DOHH2 (cell line): ENCODE measurements around the gene SEMA3A.

Experiments
- H3F3A ChIP-seq: fragments of 200-600 bp; sonication (generic), shearing (Covaris generic); 2 replicates; pipeline ENCODE4 v1.6.0; 2016; ENCODE audit warnings: antibody characterized with exemption, mild to moderate bottlenecking; ENCODE audit not compliant: control insufficient read depth, insufficient read depth
- H3K27ac ChIP-seq: fragments of 200-600 bp; sonication (generic); 2 replicates; pipeline ENCODE4 v1.5.1; 2014; ENCODE audit warnings: low read depth, mild to moderate bottlenecking, low read length, moderate library complexity
- H3K27me3 ChIP-seq: fragments of 200-600 bp; sonication (generic); 2 replicates; pipeline ENCODE4 v1.6.1; 2014; ENCODE audit warnings: mild to moderate bottlenecking, low read length, mixed read lengths; ENCODE audit not compliant: control insufficient read depth
- H3K36me3 ChIP-seq: fragments of 200-600 bp; sonication (generic); 2 replicates; pipeline ENCODE4 v1.6.1; 2014; ENCODE audit warnings: mild to moderate bottlenecking, low read length, moderate library complexity, mixed read lengths; ENCODE audit not compliant: control insufficient read depth
- H3K4me1 ChIP-seq: fragments of 200-600 bp; sonication (generic); 2 replicates; pipeline ENCODE4 v1.6.1; 2014; ENCODE audit warnings: mild to moderate bottlenecking, low read length, mixed read lengths; ENCODE audit not compliant: control insufficient read depth
- H3K4me2 ChIP-seq: fragments of 200-600 bp; sonication (generic); 2 replicates; pipeline ENCODE4 v1.6.0; 2014; ENCODE audit warnings: mild to moderate bottlenecking, low read length, moderate library complexity
- H3K4me3 ChIP-seq: fragments of 200-600 bp; sonication (generic); 2 replicates; pipeline ENCODE4 v1.5.1; 2014; ENCODE audit warnings: mild to moderate bottlenecking, low read length, mixed read lengths
- H3K79me2 ChIP-seq: fragments of 200-600 bp; sonication (generic); 2 replicates; pipeline ENCODE4 v1.6.1; 2014; ENCODE audit warnings: mild to moderate bottlenecking, low read length, mixed read lengths; ENCODE audit not compliant: control insufficient read depth
- H3K9me2 ChIP-seq: fragments of 200-600 bp; sonication (generic); replicated peaks from 2 replicates; pipeline ENCODE4 v1.6.1; 2014; ENCODE audit warnings: mild to moderate bottlenecking, low read length, mixed read lengths; ENCODE audit not compliant: control insufficient read depth
- H3K9me3 ChIP-seq: fragments of 200-600 bp; sonication (generic); 2 replicates; pipeline ENCODE4 v1.6.1; 2014; ENCODE audit warnings: antibody characterized with exemption, low read length, mixed read lengths; ENCODE audit not compliant: control insufficient read depth, insufficient read depth
- H4K20me1 ChIP-seq: fragments of 200-600 bp; sonication (generic); 2 replicates; pipeline ENCODE4 v1.6.0; 2014; ENCODE audit warnings: low read depth, mild to moderate bottlenecking, antibody characterized with exemption, low read length, moderate library complexity; ENCODE audit not compliant: control insufficient read depth, insufficient read depth
- CTCF ChIP-seq: fragments of 200-600 bp; sonication (generic); IDR thresholded peaks from one replicate; pipeline ENCODE4 v1.5.1; 2014; ENCODE audit warnings: antibody characterized with exemption, mild to moderate bottlenecking, low read depth, low read length; ENCODE audit not compliant: poor library complexity, severe bottlenecking
- EZH2phosphoT487 ChIP-seq: fragments of 200-600 bp; sonication (generic); IDR thresholded peaks from 2 replicates; pipeline ENCODE4 v1.6.1; 2017; ENCODE audit warnings: borderline replicate concordance, mild to moderate bottlenecking, antibody characterized with exemption, low read length, moderate library complexity, mixed read lengths

SEMA3A gene

DNA sequence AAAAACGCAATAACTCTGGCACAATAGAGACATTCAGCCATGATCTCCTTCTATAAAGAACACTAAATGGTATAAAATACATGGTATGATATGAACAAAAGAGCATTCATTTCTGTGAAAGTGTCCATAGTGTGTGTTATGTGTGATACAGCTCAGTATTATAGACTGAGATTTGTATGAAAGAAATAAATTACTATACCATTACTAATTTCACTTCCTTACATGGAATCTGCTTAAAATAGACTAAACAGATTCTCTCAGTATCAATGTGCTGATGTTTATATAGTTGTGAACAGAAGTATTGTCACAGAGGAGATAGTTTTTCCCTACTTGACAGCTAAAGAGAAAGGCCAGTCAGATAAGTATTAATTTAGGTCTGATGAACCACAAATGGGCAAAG, 10.8 kb downstream of the SEMA3A start:
- Histone ChIP-seq H4K20me1 (no peaks in the 10 kb centered on the region), H3K36me3 (no peaks in the 10 kb centered on the region), H3F3A (no peaks in the 10 kb centered on the region), H3K4me1 (no peaks in the 10 kb centered on the region), H3K79me2 (no peaks in the 10 kb centered on the region), H3K27ac (no peak overlapping the region), H3K9me3 (no peaks in the 10 kb centered on the region; the same call in 1 of the 2 replicates), H3K27me3 (no peaks in the 10 kb centered on the region), H3K4me2 (no peak overlapping the region), H3K4me3 (no peak overlapping the region), H3K9me2 (no peaks in the 10 kb centered on the region)
- TF ChIP-seq CTCF = no peak
- TF ChIP-seq EZH2phosphoT487 = no peak

DNA sequence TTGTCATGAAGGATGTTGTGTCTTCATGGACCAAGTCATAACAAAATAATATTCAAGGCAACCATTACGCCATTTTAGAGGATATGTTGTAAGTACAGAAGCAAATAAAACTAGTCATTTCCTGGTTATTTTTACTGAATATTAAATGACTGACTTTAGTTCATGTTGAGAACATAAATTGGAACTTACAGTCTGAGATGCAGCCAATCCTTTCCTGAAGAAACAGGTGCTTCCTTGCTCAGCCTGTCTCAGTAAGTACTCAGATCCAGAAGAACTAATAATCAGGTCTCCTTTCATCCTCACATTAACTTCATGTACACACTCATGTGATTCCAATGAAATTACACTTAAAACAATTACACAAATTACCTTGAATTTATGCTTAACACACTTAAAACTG, 12.3 kb downstream of the SEMA3A start:
- H4K20me1 ChIP-seq = no peaks in the 10 kb centered on the region
- no peak overlapping the region for H3K4me2 ChIP-seq
- TF ChIP-seq CTCF (no peak), EZH2phosphoT487 (no peak)
- no peak overlapping the region for H3K27ac ChIP-seq
- H3K9me3 ChIP-seq = no peaks in the 10 kb centered on the region; the same call in 1 of the 2 replicates
- no peaks in the 10 kb centered on the region for H3K36me3 ChIP-seq
- H3K9me2 ChIP-seq = no peaks in the 10 kb centered on the region
- H3K27me3 ChIP-seq = no peaks in the 10 kb centered on the region
- no peaks in the 10 kb centered on the region for H3K79me2 ChIP-seq
- no peaks in the 10 kb centered on the region for H3F3A ChIP-seq
- H3K4me3 ChIP-seq = no peak overlapping the region
- H3K4me1 ChIP-seq = no peaks in the 10 kb centered on the region

DNA sequence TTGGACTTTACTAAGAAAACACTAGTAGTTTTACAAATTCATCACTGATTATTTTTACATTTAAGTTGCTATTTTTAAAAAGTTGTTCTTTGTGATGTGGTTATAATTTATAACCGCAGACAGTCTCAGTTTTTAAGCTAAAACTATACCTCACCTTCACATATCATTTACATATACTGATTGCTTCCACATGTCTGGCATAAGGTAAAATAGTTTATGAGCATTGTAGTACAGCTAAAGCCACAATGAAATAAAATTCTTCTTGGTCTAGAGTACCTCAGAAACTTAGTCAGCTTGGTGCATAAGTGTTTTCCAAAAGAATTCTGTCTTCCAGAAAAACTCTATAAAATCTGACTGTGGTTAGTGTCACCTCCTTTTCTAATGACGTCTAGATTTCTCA, 13.0 kb downstream of the SEMA3A start:
- Histone ChIP-seq H3K27ac (no peak overlapping the region), H3K79me2 (no peaks in the 10 kb centered on the region), H3K36me3 (no peaks in the 10 kb centered on the region), H3K4me2 (no peak overlapping the region), H3K9me3 (no peaks in the 10 kb centered on the region; the same call in 1 of the 2 replicates), H3F3A (no peaks in the 10 kb centered on the region), H3K27me3 (no peaks in the 10 kb centered on the region), H3K9me2 (no peaks in the 10 kb centered on the region), H4K20me1 (no peaks in the 10 kb centered on the region), H3K4me3 (no peak overlapping the region), H3K4me1 (no peaks in the 10 kb centered on the region)
- TF ChIP-seq EZH2phosphoT487 (no peak), CTCF (no peak)
